Tibial nerve (tissue), 4 donors: ENCODE measurements around the gene SLAMF9.

ENCODE experiments used
- CTCF ChIP-seq, 5 experiments: fragments of 200-600 bp in 3 of 5; fragments of 450-650 bp in 2 of 5; sonication (generic) in 3 of 5; IDR thresholded peaks; one replicate each; pipeline ENCODE4 v1.5.1; 2016 to 2019; ENCODE audit warnings: antibody characterized with exemption in 5 of 5, mild to moderate bottlenecking in 3 of 5, moderate library complexity in 2 of 5
- EP300 ChIP-seq, 2 donors: sonication (generic); formaldehyde crosslinking; IDR thresholded peaks; one replicate each; pipeline ENCODE4 v1.6.1; 2017; ENCODE audit warnings: antibody characterized with exemption in 2 of 2, mild to moderate bottlenecking in 1 of 2
- POLR2A ChIP-seq, 2 donors: fragments of 450-650 bp; IDR thresholded peaks; one replicate each; pipeline ENCODE4 v1.6.1; 2017; ENCODE audit warnings: antibody characterized with exemption in 2 of 2, mild to moderate bottlenecking in 2 of 2, moderate library complexity in 2 of 2

GRCh38 chr1:159920651-159921050, 33.4 kb downstream of the SLAMF9 start:
- TF ChIP-seq CTCF (IDR thresholded peaks at IDR 0.05) = no peak
- no peak for TF ChIP-seq POLR2A (IDR thresholded peaks at IDR 0.05)
- TF ChIP-seq EP300 (IDR thresholded peaks at IDR 0.05) = no peak
